Activated CD8-positive, alpha-beta memory T cell treated with anti-CD3 and anti-CD28 coated beads for 36 hours (primary cell): ENCODE measurements around the gene ARFRP1. TPM values are rescaled to one million over a fixed set of nuclear protein-coding genes. Genes with fewer than 3 reads are reported as not detected.
"Not testable (repeated sequence)": the region's sequence is repeated elsewhere in the genome, so short reads cannot be mapped to it uniquely, and the experiment has no call there.

Source experiments
- CTCF ChIA-PET: fragments of 350-600 bp; sonication (Branson Sonifier 250); formaldehyde crosslinking; loops from one replicate; lab custom pipeline; 2021; ENCODE audit warnings: antibody characterized with exemption; lab: Charles Lee
- POLR2A ChIA-PET: fragments of 350-600 bp; sonication (Branson Sonifier 250); formaldehyde crosslinking; loops from one replicate; lab custom pipeline; 2021; ENCODE audit warnings: antibody characterized with exemption; lab: Charles Lee
- total RNA-seq, 2 experiments: library from RNA; stranded (reverse); gene quantifications; one replicate each; pipeline ENCODE4 v1.2.3, GENCODE V29; 2021

ARFRP1 gene
- total RNA-seq, 2 experiments from 2014 or later, result 63.7 to 65.2 TPM

DNA sequence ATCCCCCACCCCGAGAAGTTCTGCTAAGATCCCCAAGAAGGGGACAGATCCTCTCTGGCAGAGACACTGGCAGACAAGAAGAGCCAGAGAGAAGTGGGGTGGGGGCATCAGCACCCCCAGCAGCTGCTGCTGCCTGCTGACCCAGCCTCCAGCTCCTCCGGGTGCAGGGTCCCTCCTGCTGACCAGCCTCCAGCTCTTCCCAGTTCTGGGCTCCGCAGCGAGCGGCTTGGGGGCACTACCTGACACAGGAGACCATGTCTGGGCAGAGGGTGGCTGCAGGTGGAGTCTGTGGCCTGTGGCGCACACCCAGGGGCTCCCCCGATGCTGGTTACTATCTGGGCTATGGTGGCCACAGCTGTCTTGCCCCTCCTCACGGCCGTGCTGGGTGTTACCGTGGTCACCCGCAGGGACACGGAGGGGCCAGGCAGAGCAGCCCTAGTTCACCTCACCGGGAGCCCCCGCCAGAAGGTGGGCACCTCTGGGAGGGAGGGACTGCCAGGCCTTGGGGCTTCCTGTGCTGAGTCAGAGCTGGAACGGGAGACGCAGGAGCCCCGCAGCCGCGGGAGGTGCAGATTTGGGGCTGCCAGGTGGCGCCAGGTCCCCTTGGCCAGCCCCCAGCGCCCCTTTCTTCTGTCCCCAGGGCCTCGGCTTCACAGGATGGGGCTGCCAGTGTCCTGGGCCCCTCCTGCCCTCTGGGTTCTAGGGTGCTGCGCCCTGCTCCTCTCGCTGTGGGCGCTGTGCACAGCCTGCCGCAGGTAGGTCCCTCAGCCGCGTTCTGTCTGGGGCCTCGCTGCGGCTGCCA lies 29.3 kb upstream of the ARFRP1 start:
- ChIA-PET POLR2A (interaction anchor here (1.0 to 3.0 kb wide), 3 partner anchors 29 to 128 kb away, joined by 3 to 17 read pairs (median 5); partner anchors contain the start of genes ARFRP1, TPD52L2 and ZGPAT), CTCF (interaction anchor here (1.2 to 2.1 kb wide), 8 partner anchors 8 to 243 kb away, joined by 3 to 8 read pairs (median 4); partner anchors contain the start of genes ARFRP1, PTK6 and ZGPAT)

DNA sequence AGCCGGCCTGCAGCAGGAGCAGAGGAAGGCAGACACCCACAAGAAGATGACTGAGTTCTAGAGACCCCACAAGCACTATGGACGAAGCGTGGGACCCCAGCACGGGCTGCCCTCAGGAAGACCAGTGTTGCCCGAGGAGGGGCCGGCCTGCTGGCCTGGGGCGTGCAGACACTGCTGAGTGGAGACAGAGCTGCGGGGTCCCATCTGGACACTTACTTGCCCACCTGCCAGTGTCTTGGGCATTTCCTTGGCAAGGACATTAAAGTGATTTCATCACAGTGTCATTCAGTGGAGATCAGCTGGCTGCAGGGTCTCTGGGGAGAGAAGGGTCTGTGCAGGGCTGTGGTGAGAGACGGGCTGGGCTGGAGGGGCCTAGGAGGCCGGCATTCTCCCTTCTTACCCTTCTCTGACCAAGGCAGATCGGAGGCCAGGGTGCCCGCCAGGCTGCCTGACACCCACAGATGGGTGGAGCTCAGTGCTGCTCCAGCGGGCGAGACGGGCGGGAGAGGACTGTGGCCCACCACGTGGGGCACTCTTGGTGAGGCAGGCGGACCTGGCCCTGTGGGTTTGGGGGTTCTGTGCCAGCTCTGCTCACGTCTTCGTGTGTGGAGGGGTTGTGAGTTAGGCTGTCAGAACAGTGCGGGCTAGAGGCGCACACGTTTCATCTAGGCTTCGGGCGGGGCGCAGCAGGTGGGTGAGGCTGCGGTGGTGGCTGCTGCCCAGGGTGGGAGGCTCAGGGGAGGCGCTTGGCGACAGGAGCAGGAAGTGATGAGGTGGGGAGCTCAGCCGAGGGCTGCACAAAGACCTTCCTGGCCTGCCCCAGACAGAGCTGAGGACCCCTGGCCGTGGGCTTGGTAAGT lies 28.3 kb upstream of the ARFRP1 start, which contains the start of gene LIME1:
Gene LIME1, plus strand, starts transcription at position 806 of the 860 bp plus-strand sequence. CDS start 886 bp downstream, outside the sequence.
- POLR2A ChIA-PET, result interaction anchor here (0.5 to 3.0 kb wide), 6 partner anchors 8 to 129 kb away, joined by 3 to 17 read pairs (median 4); partner anchors contain the start of genes ARFRP1, TPD52L2 and ZGPAT
- CTCF ChIA-PET, result interaction anchor here (1.1 to 2.1 kb wide), 8 partner anchors 9 to 244 kb away, joined by 3 to 8 read pairs (median 4); partner anchors contain the start of genes ARFRP1, PTK6 and ZGPAT

DNA sequence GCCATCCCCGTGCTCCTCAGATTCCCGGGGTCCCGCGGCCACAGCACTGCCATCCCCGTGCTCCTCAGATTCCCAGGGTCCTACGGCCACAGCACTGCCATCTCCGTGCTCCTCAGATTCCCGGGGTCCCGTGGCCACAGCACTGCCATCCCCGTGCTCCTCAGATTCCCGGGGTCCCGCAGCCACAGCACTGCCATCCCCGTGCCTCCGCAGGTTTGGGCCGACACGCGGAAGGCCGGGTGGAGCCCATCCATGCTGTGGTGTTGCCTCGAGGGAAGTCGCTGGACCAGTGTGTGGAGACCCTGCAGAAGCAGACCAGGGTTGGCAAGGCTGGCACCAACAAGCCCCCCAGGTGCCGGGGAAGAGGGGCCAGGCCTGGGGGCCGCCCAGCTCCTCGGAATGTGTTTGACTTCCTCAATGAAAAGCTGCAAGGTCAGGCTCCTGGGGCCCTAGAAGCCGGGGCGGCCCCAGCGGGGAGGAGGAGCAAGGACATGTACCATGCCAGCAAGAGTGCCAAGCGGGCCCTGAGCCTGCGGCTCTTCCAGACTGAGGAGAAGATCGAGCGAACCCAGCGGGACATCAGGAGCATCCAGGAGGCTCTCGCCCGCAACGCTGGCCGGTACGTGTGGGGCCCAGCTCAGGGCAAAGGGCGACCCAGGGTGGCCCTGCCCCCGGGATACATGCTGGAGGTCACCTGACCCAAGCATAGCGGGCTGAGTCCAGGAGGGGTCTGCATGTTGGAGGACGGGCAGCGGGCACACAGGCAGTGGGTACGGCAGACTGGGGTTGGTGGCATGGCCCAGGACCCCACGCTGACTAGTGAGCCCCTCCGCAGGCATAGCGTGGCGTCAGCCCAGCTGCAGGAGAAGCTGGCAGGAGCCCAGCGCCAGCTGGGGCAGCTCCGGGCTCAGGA lies 27.4 kb upstream of the ARFRP1 start:
- ChIA-PET CTCF (interaction anchor here (1.1 to 2.1 kb wide), 4 partner anchors 14 to 197 kb away, joined by 3 to 8 read pairs (median 5); partner anchors contain the start of genes ARFRP1, PTK6 and ZGPAT), POLR2A (interaction anchor here (3.0 kb wide), 1 partner anchor 27 kb away, joined by 17 read pairs; the partner anchor contains the start of genes ARFRP1 and ZGPAT)

DNA sequence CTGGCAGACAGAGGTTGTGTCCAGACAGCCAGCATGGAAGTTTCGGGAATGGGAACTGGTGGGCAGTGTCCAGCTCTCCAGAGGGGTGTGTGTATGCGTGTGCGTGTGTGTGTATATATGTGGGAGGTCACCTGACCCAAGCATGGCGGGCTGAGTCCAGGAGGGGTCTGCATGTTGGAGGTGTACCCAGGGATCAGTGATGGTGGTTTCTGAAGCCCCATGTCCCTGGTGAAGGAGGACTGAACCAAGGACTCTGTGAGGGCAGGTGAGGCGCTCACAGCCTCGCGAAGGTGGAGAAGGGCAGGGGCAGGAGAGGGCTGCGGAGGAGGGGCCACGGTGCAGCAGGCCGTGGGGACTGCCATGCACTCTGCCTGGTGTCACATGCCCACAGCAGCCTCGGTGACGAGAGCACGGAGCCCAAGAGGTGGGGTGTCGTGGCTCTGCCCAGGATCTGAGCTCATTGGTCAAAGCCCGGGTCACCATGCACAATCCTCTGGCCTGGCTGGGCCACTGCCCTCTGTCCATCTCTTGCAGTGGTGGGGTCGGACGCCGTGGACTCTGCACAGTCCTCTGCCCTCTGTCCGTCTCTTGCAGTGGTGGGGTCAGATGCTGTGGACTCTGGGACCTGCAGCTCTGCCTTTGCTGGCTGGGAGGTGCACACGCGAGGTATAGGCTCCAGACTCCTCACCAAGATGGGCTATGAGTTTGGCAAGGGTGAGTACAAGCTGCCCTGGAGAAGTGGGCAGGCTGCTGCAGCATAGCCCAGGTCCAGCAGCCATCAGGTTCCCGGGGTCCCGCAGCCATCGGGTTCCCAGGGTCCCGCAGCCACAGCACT lies 26.6 kb upstream of the ARFRP1 start:
- CTCF ChIA-PET, result interaction anchor here (1.2 to 1.4 kb wide), 3 partner anchors 13 to 27 kb away, joined by 3 to 5 read pairs (median 3); partner anchors contain the start of gene ARFRP1
- POLR2A ChIA-PET, result interaction anchor here (3.0 kb wide), 1 partner anchor 26 kb away, joined by 17 read pairs; the partner anchor contains the start of genes ARFRP1 and ZGPAT

DNA sequence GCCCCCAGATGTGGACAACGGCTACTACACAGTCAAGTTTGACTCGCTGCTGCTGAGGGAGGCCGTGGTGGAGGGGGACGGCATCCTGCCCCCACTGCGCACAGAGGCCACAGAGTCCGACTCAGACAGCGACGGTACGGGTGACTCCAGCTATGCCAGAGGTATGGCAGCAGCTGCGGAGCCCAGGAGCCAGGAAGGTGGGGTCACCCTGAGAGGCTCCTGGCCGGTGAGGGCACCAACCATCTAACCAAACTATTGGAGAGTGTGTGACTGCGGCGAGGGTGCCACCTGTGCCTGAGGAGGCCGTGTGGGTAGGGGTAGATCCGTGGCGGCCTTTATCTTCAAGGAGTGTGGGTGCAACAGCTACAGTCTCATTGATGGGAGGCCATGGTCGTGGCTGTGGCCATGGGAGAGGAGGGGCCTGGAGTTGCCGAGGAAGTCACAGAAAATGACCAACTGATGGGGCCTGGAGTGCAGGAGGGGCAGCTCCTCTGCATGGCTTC lies 25.9 kb upstream of the ARFRP1 start:
- POLR2A ChIA-PET, result no interaction called here
- CTCF ChIA-PET, result interaction anchor here (1.2 to 1.4 kb wide), 3 partner anchors 12 to 27 kb away, joined by 3 to 5 read pairs (median 3); partner anchors contain the start of gene ARFRP1

DNA sequence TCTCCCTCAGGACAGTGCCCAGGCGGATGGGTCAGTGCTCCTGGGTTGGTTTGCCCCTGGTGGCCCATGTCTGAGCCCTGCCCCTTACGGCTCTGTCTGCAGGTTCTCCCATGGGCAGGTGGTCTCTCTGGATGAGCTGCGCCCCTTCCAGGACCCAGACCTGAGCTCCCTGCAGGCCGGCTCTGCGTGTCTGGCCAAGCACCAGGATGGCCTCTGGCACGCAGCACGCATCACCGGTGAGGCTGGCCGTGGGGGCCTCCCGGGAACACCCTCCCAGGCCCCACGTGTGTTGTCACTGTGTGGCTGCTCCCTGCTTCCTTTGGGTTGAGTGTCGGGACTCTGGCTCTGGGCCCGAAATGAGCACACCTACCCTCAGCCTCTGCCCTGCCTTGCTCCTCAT lies 25.3 kb upstream of the ARFRP1 start:
- ChIA-PET CTCF (interaction anchor here (1.2 to 1.4 kb wide), 2 partner anchors 17 to 26 kb away, joined by 3 to 5 read pairs; partner anchors contain the start of gene ARFRP1), POLR2A (no interaction called here)

DNA sequence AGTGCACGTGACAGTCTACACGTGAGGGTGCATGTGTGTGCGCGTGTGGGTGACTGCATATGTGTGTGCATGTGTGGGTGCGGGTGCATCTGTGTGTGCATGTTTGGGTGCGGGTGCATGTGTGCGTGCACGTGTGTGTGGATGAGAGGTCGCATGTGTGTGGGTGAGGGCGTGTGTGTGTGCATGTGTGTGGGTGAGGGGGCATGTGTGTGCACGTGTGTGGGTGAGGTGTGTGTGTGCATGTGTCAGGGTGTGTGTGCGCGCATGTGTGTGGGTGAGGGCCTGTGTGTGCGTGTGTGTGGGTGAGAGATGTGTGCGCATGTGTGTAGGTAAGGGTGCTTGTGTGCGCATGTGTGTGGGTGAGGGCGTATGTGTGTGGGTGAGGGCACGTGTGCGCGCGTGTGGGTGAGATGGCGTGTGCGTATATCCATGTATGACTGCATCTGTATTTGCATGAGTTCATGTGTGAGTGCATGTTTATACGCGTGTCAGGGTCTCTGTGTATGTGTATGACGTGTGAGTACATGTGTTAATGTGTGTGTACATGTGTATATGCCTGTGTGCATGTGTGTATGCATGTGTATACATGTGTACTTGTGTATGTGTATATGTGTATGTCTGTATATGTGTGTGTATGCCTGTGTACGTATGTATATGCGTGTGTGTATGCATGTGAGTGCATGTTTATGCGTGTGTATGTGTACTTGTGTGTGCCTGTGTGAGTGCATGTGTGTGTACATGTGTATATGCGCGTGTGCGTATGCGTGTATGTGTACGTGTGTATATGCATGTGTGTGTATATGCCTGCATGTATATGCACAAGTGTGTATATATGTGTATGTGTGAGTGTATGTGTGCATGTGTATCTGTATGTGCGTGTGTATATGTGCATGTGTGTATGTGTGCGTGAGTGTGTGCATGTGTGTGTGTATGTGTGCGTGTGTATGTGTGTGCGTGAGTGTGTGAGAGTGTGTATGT lies 24.6 kb upstream of the ARFRP1 start:
- POLR2A ChIA-PET, result no interaction called here
- CTCF ChIA-PET, result interaction anchor here (1.2 kb wide), 1 partner anchor 17 kb away, joined by 3 read pairs; no protein-coding TSS in a partner anchor

DNA sequence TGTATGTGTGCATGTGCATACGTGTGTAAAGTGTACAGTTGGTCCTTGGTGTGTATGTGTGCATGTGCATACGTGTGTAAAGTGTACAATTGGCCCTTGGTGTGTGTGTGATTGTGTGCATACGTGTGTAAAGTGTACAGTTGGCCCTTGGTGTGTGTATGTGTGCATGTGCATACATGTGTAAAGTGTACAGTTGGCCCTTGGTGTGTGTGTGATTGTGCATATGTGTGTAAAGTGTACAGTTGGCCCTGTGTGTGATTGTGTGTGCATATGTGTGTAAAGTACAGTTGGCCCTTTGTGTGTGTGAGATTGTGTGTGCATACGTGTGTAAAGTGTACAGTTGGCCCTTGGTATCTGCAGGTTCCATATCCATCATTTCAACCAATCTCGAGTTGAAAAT lies 23.6 kb upstream of the ARFRP1 start:
- POLR2A ChIA-PET, result interaction anchor here (0.7 kb wide), 1 partner anchor 132 kb away, joined by 4 read pairs; no protein-coding TSS in a partner anchor

DNA sequence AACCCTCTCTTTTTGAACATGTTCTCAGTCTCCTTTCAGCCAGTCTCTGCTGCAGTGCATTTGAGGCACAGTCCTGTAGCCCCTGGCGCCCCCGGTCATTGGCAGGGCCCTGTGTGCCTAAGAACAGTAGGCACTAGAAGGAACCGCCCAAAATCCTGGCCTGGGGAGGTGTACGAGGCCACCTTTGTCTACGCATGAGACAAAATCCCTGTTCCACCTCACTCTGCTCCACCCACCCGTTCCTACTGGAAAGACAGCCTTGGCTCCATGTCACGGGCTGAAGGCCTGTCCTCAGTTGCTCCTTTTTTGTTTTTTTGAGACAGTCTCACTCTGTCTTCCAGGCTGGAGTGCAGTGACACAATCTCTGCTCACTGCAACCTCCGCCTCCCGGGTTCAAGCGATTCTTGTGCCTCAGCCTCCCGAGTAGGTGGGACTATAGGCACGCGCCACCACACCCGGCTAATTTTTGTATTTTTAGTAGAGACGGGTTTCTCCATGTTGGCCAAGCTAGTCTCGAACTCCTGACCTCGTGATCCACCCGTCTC lies 22.5 kb upstream of the ARFRP1 start:
- CTCF ChIA-PET, POLR2A ChIA-PET: not testable (repeated sequence)

More for the DNA sequence above, 23.6 kb upstream of the ARFRP1 start:
- CTCF ChIA-PET, result interaction anchor here (0.7 kb wide), 1 partner anchor 11 kb away, joined by 3 read pairs; no protein-coding TSS in a partner anchor

DNA sequence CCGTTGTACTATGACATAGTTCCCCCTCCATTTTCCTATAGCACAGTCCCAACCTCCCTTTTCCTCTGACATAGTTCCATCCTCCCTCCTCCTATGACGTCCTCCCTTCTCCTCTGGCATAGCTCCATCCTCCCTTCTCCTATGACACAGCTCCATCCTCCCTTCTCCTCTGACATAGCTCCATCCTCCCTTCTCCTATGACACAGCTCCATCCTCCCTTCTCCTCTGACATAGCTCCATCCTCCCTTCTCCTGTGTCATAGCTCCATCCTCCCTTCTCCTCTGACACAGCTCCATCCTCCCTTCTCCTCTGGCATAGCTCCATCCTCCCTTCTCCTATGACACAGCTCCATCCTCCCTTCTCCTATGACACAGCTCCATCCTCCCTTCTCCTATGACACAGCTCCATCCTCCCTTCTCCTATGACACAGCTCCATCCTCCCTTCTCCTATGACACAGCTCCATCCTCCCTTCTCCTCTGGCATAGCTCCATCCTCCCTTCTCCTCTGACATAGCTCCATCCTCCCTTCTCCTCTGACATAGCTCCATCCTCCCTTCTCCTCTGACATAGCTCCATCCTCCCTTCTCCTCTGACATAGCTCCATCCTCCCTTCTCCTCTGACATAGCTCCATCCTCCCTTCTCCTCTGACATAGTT lies 15.3 kb upstream of the ARFRP1 start:
- POLR2A ChIA-PET, result not testable (repeated sequence)

DNA sequence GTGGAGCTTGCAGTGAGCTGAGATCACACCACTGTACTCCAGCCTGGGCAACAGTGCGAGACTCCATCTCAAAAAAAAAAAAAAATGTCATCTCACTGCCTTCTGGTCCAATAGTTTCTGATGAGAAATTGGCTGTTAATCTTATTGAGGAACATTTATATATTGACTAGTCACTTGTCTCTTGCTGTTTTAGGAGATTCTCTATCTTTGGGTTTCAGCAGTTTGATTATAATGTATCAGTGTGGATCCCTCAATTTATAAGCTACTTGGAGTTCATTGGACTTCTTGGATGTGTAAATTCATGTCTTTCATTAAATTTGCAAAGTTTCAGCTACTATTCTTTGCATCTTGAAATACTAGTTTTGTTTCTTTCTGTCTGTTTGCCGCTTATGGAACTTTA lies 11.2 kb upstream of the ARFRP1 start:
- ChIA-PET POLR2A (interaction anchor here (0.7 to 1.2 kb wide), 2 partner anchors 20 to 42 kb away, joined by 5 to 6 read pairs; partner anchors contain the start of gene SLC2A4RG), CTCF (no interaction called here)

More for the DNA sequence above, 15.3 kb upstream of the ARFRP1 start:
- CTCF ChIA-PET, result interaction anchor here (0.9 kb wide), 1 partner anchor 15 kb away, joined by 4 read pairs; the partner anchor contains the start of genes ARFRP1 and ZGPAT

DNA sequence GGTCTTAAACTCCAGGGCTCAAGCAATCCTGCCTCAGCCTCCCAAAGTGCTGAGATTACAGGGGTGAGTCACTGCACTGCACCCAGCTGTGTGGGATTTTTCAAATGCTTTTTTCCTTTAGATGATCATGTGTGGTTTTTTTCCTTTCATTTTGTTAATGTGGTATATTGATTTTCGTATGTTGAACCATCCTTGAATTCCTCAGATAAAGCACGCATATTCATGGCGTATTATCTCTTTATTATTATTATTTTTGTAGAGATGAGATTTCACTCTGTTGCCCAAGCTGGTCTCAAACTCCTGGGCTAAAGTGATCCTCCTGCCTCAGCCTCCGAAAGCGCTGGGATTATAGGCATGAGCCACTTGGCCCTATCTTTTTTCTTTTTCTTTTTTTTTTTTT lies 7.1 kb upstream of the ARFRP1 start:
- ChIA-PET POLR2A (no interaction called here), CTCF (no interaction called here)

DNA sequence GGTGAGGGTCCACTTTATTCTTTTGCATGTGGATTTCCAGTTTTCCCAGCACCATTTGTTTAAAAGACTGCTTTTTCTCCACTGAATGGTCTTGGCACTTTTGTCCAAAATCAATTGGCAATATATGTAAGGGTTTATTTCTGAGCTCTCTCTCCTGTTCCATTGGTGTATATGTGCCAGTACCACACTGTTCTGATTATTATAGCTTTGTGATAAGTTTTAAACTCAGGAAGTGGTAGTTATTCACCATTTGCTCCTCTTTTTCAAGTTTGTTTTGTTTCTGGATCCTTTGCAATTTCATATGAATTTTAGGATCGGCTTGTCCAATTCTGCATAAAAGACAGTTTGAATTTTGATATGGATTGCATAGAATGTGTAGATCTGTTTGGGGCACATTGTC lies 4.4 kb upstream of the ARFRP1 start:
- POLR2A ChIA-PET, result no interaction called here
- CTCF ChIA-PET, result no interaction called here

DNA sequence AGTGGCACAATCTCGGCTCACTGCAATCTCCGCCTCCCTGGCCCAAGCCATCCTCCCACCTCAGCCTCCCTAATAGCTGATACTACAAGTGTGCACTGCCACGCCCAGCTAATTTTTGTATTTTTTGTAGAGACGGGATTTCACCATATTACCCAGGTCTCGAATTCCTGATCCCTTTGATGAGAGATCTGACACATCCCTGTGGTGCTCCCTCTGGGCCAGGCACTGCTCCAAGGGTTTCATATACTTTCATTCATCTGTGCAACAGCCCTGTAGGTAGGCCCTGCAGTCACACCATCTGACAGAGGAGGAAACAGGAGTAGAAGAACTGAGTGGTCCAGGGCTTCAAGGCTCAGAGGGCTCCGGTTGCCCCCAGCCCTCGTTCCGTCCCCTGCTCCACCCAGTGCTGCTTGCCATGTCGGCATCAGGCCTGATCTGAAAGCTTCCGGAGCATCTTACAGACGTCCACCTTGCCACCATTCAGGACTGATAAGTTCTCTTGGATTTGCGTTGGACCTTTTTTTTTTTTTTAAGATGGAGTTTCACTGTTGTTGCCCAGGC lies 3.4 kb upstream of the ARFRP1 start:
- ChIA-PET POLR2A (interaction anchor here (0.7 kb wide), 2 partner anchors 10 to 25 kb away, joined by 4 read pairs; no protein-coding TSS in a partner anchor), CTCF (interaction anchor here (1.0 kb wide), 1 partner anchor 174 kb away, joined by 3 read pairs; no protein-coding TSS in a partner anchor)
